ENCODE data around the gene FKBP5.

GRCh38 chr6:35691027-35691824, 2.5 kb upstream of the FKBP5 start:
- TF ChIP-seq CTCF (IDR thresholded peaks at IDR 0.05; ENCODE audit: low read length): no peak
- TF ChIP-seq EZH2phosphoT487 (IDR thresholded peaks at IDR 0.05; ENCODE audit: low read length): no peak
- no peak for TF ChIP-seq EZH2 (optimal IDR thresholded peaks at IDR 0.05; ENCODE audit: low read depth, low read length)

All from MM.1S (cell line).